GM19240 (cell line): Measurements from ENCODE around the gene CDH26.
"Not testable (repeated sequence)": the region's sequence is repeated elsewhere in the genome, so short reads cannot be mapped to it uniquely, and the experiment has no call there.

Source experiments
- DNase-seq: peaks from one replicate; pipeline ENCODE4 v3.0.0; 2011; ENCODE audit warnings: low spot score; ENCODE audit not compliant: insufficient read length

Gene CDH26

GRCh38 chr20:60011512-60012507, 53.6 kb downstream of the CDH26 start:
- DNase-seq, result no peak

GRCh38 chr20:60013296-60014139, 55.3 kb downstream of the CDH26 start:
- no peak for DNase-seq

- DNase-seq, result no peak
These were observed 58.2 kb downstream of the CDH26 start for GRCh38 chr20:60016406-60016805.

GRCh38 chr20:60020251-60020650, 62.0 kb downstream of the CDH26 start:
- no peak for DNase-seq

- no peak for DNase-seq
These were observed 62.9 kb downstream of the CDH26 start for GRCh38 chr20:60021104-60021503.

- DNase-seq, result no peak
These were observed 64.6 kb downstream of the CDH26 start for GRCh38 chr20:60022849-60023248.

- no peak for DNase-seq
These were observed 66.0 kb downstream of the CDH26 start for GRCh38 chr20:60024245-60024644.

GRCh38 chr20:60024801-60025200, 66.6 kb downstream of the CDH26 start:
- no peak for DNase-seq

- DNase-seq, result no peak
These were observed 67.8 kb downstream of the CDH26 start for GRCh38 chr20:60026010-60026409.

GRCh38 chr20:60030471-60030870, 72.2 kb downstream of the CDH26 start:
- DNase-seq, result no peak

GRCh38 chr20:60031107-60031506, 72.9 kb downstream of the CDH26 start:
- no peak for DNase-seq

GRCh38 chr20:60034231-60035110, 76.2 kb downstream of the CDH26 start:
- no peak for DNase-seq

GRCh38 chr20:60035486-60035885, 77.3 kb downstream of the CDH26 start:
- DNase-seq, result no peak

GRCh38 chr20:60036346-60036745, 78.1 kb downstream of the CDH26 start:
- DNase-seq, result no peak

GRCh38 chr20:60036746-60037499, 78.7 kb downstream of the CDH26 start:
- DNase-seq, result no peak

GRCh38 chr20:60038400-60039008, 80.3 kb downstream of the CDH26 start:
- DNase-seq, result no peak

- DNase-seq, result no peak
These were observed 81.3 kb downstream of the CDH26 start for GRCh38 chr20:60039526-60039925.

- no peak for DNase-seq
These were observed 82.4 kb downstream of the CDH26 start for GRCh38 chr20:60040471-60041162.

GRCh38 chr20:60041436-60042165, 83.4 kb downstream of the CDH26 start:
- DNase-seq, result not testable (repeated sequence)
